Measurements from ENCODE around the gene INTS7.
A peak's percentile ranks its signal among the peaks of the same experiment; 100 is the strongest.
"Not testable (repeated sequence)": the region's sequence is repeated elsewhere in the genome, so short reads cannot be mapped to it uniquely, and the experiment has no call there.

Gene INTS7

DNA sequence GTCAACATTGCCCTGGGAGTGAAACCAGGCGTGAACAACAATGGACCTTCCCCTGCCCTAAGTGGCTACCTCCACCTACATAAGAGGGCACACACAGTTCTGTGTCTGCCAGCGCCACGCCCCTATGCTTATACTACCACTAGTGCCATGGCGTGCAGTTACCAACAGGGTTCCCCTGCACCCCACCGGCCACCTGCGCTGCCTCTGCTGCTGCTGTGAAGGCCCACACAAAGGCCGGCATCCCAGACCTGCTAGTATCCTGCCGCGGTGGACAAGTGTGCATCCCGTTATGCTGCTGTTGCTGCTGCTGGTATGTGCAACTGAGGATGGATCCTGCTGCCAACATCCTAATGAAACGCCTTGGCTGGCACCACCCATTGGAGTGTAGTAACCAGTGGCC, 75.7 kb downstream of the INTS7 start:
- TF ChIP-seq, protein P1, sequence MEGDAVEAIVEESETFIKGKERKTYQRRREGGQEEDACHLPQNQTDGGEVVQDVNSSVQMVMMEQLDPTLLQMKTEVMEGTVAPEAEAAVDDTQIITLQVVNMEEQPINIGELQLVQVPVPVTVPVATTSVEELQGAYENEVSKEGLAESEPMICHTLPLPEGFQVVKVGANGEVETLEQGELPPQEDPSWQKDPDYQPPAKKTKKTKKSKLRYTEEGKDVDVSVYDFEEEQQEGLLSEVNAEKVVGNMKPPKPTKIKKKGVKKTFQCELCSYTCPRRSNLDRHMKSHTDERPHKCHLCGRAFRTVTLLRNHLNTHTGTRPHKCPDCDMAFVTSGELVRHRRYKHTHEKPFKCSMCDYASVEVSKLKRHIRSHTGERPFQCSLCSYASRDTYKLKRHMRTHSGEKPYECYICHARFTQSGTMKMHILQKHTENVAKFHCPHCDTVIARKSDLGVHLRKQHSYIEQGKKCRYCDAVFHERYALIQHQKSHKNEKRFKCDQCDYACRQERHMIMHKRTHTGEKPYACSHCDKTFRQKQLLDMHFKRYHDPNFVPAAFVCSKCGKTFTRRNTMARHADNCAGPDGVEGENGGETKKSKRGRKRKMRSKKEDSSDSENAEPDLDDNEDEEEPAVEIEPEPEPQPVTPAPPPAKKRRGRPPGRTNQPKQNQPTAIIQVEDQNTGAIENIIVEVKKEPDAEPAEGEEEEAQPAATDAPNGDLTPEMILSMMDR (IDR thresholded peaks at IDR 0.05; ENCODE audit: control insufficient read depth, extremely low read depth, insufficient read depth) = no peak

DNA sequence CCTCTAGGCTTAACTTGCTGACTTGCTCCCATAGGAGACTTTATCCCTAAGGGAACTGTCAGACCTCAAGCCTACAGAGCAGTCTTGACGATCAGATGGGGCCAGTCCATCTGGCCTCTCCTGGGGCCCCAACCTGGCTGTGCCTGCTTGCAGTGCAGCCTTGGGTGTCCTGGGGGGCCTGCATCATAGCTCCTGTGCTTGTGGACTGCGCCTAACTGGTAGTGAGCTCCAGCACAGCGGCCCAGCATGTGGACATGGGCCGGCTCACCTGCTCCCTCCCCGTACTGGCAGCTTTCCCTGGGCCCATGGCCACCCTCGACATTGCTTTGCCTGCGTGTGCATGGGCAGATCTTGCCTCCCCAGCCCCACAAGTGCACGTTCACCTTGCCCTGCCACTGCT, 76.1 kb downstream of the INTS7 start:
- no peak overlapping the region for H3K4me3 ChIP-seq (ENCODE audit: low read depth, low read length)
- DNase-seq (ENCODE audit: low read depth) = no peak
- TF ChIP-seq, protein P1 (IDR thresholded peaks at IDR 0.05; ENCODE audit: control insufficient read depth, extremely low read depth, insufficient read depth) = no peak

More for the DNA sequence above, 75.7 kb downstream of the INTS7 start:
- H3K4me3 ChIP-seq (ENCODE audit: low read depth, low read length) = no peak overlapping the region
- no peak for DNase-seq (ENCODE audit: low read depth)

DNA sequence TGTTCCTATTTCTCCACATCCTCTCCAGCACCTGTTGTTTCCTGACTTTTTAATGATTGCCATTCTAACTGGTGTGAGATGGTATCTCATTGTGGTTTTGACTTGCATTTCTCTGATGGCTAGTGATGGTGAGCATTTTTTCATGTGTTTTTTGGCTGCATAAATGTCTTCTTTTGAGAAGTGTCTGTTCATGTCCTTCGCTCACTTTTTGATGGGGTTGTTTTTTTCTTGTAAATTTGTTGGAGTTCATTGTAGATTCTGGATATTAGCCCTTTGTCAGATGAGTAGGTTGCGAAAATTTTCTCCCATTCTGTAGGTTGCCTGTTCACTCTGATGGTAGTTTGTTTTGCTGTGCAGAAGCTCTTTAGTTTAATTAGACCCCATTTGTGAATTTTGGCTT, 81.3 kb downstream of the INTS7 start:
- H3K4me3 ChIP-seq (ENCODE audit: low read depth, low read length); DNase-seq (ENCODE audit: low read depth): not testable (repeated sequence)

DNA sequence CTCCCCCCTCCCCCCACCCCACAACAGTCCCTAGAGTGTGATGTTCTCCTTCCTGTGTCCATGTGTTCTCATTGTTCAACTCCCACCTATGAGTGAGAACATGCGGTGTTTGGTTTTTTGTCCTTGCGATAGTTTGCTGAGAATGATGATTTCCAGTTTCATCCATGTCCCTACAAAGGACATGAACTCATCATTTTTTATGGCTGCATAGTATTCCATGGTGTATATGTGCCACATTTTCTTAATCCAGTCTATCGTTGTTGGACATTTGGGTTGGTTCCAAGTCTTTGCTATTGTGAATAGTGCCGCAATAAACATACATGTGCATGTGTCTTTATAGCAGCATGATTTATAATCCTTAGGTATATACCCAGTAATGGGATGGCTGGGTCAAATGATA, 81.8 kb downstream of the INTS7 start:
- DNase-seq (ENCODE audit: low read depth) = not testable (repeated sequence)

DNA sequence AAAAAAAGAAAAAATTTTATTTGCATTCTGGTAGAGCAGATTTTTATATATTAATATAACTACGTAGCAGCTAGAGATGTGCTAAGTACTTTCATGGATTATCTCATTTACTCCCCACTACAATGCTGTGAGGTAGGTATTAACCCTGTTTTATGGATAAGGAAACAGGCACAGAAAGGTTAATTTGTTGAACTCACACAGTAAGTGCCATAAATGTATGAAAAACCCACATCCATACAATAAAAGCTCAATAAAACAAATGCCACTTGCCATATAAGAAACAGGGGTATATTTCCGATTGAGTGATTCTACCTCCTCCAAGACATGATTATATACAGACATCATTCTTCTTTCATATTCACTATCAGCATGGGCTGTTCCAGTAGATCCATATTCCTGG, 83.1 kb downstream of the INTS7 start:
- no peak overlapping the region for H3K4me3 ChIP-seq (ENCODE audit: low read depth, low read length)
- no peak for DNase-seq (ENCODE audit: low read depth)
- TF ChIP-seq, protein P1 (IDR thresholded peaks at IDR 0.05; ENCODE audit: control insufficient read depth, extremely low read depth, insufficient read depth) = no peak

More for the DNA sequence above, 81.8 kb downstream of the INTS7 start:
- not testable (repeated sequence) for H3K4me3 ChIP-seq (ENCODE audit: low read depth, low read length)

DNA sequence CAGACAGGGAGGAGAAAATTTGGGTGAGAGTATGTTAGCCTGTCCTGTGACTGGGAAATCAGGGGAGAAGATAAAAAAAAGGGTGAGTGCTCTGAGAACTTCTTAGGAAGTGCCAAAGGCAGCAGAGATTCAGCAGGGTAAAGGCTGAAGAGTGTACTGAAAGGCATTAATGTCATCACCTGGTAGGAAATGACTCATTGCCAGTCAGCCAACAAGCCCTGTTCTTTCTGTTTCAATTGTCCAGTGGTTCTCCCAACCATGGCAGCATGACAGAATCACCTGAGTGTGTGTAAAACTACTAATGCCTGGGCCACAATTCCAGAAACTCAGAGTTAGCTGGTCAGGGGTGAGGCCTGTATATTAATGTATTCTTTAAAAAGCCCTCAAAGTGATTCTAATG, 83.5 kb downstream of the INTS7 start:
- TF ChIP-seq, protein P1 (IDR thresholded peaks at IDR 0.05; ENCODE audit: control insufficient read depth, extremely low read depth, insufficient read depth) = no peak
- no peak overlapping the region for H3K4me3 ChIP-seq (ENCODE audit: low read depth, low read length)
- DNase-seq (ENCODE audit: low read depth) = no peak

DNA sequence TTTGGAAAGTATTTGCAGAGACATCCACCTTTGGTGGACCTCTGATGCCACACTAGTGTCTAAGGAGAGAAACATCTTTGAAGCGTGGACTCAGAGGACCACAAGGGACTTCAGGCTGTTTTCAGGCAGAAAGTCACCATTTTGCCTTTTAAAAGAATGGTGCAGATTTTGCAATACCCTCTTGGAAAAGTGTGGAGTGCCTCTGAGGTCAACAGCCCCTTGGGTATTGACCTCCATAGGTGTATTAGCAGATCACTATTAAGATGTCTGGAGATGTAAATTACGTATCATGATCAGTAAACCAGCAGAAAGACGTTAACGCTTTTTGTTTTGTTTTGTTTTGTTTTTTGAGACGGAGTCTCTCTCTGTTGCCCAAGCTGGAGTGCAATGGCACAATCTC, 87.0 kb downstream of the INTS7 start:
- no peak for DNase-seq (ENCODE audit: low read depth)
- no peak overlapping the region for H3K4me3 ChIP-seq (ENCODE audit: low read depth, low read length)
- TF ChIP-seq, protein P1 (IDR thresholded peaks at IDR 0.05; ENCODE audit: control insufficient read depth, extremely low read depth, insufficient read depth) = no peak

DNA sequence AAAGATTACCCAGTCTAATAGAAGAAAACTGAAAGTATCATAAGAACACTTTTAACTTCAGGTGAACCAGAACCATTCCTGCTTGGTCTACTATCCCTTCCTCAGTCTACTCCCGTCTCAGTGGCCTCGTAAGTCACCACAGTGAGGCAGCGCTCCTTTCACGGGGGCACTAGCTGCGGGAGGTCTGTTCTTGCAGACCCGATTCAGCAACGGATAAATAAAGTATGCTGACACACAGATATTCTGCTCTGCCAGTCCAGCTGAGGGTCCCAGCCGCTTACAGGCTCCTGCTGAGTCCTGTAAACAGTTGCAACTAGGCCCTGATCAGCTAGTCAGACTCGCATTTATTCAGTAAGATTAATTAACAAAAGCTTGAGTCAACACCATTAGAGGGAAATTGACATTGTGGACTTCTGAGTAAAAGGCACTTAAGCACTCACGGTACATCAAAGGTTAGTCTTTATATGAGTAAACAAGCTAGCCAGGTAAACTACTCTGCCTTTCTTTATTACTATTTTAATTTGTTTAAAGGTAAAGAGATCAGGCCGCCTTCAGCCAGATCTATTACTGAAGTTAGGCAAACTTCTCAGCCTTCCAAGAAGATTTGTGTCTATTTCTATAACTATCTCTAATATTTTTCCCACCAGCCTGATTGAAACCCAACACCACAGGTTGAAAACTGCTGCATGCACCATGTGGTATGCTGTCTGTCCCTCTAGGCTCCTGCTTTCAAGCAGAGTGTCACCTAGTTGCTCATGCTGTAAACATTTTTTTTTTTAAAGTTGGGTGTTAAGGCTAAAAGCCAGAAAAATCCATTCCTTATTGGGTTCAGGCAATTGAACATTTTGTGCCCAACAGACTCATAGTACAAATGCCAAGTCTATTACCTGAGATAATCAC, 87.7 kb downstream of the INTS7 start:
- no peak overlapping the region for H3K4me3 ChIP-seq (ENCODE audit: low read depth, low read length)
- TF ChIP-seq, protein P1 (IDR thresholded peaks at IDR 0.05; ENCODE audit: control insufficient read depth, extremely low read depth, insufficient read depth) = 0 out of 2 replicates have a peak, but pooled peaks have one; percentile 1
- peak; percentile 35 for DNase-seq (ENCODE audit: low read depth)
